ENCODE measurements around the gene FBXW5. TPM values are rescaled to one million over a fixed set of nuclear protein-coding genes. Genes with fewer than 3 reads are reported as not detected.

FBXW5 gene
- total RNA-seq, 1 donor from 2014 or later, result 100.0 TPM

GRCh38 chr9:136939431-136939995, 5.0 kb downstream of the FBXW5 start:
- no peaks in the 10 kb centered on the region for H3K9me3 Mint-ChIP-seq (ENCODE audit: unreplicated experiment)
- peak overlapping the region; percentile 24 for H3K27ac Mint-ChIP-seq (ENCODE audit: unreplicated experiment)
- H3K36me3 Mint-ChIP-seq (ENCODE audit: low read depth, unreplicated experiment), result peaks cover 18% of the 10 kb centered on the region
- DNase-seq (ENCODE audit: low spot score), result no peak
- H3K4me3 Mint-ChIP-seq (ENCODE audit: unreplicated experiment), result no peak overlapping the region
- peaks cover 3% of the 10 kb centered on the region for H3K4me1 Mint-ChIP-seq (ENCODE audit: unreplicated experiment)
- peaks cover 8% of the 10 kb centered on the region for H3K27me3 Mint-ChIP-seq (ENCODE audit: unreplicated experiment)
- no peak for TF ChIP-seq CTCF (IDR thresholded peaks at IDR 0.05; ENCODE audit: unreplicated experiment)

- Mint-ChIP-seq H3K27me3 (ENCODE audit: unreplicated experiment) (peaks cover 8% of the 10 kb centered on the region), H3K27ac (ENCODE audit: unreplicated experiment) (no peak overlapping the region), H3K4me3 (ENCODE audit: unreplicated experiment) (no peak overlapping the region), H3K36me3 (ENCODE audit: low read depth, unreplicated experiment) (peaks cover 24% of the 10 kb centered on the region), H3K9me3 (ENCODE audit: unreplicated experiment) (no peaks in the 10 kb centered on the region), H3K4me1 (ENCODE audit: unreplicated experiment) (peaks cover 3% of the 10 kb centered on the region)
- DNase-seq (ENCODE audit: low spot score), result no peak
- no peak for TF ChIP-seq CTCF (IDR thresholded peaks at IDR 0.05; ENCODE audit: unreplicated experiment)
Observed at GRCh38 chr9:136937186-136938001, 7.1 kb downstream of the FBXW5 start.

GRCh38 chr9:136936645-136937170, 7.8 kb downstream of the FBXW5 start:
- Mint-ChIP-seq H3K9me3 (ENCODE audit: unreplicated experiment) (no peaks in the 10 kb centered on the region), H3K4me3 (ENCODE audit: unreplicated experiment) (no peak overlapping the region), H3K27ac (ENCODE audit: unreplicated experiment) (no peak overlapping the region), H3K27me3 (ENCODE audit: unreplicated experiment) (peaks cover 8% of the 10 kb centered on the region), H3K36me3 (ENCODE audit: low read depth, unreplicated experiment) (peaks cover 20% of the 10 kb centered on the region), H3K4me1 (ENCODE audit: unreplicated experiment) (peaks cover 3% of the 10 kb centered on the region)
- no peak for TF ChIP-seq CTCF (IDR thresholded peaks at IDR 0.05; ENCODE audit: unreplicated experiment)
- no peak for DNase-seq (ENCODE audit: low spot score)

GRCh38 chr9:136935651-136936050, 8.9 kb downstream of the FBXW5 start:
- Mint-ChIP-seq H3K4me1 (ENCODE audit: unreplicated experiment) (peaks cover 3% of the 10 kb centered on the region), H3K27ac (ENCODE audit: unreplicated experiment) (no peak overlapping the region), H3K9me3 (ENCODE audit: unreplicated experiment) (no peaks in the 10 kb centered on the region), H3K36me3 (ENCODE audit: low read depth, unreplicated experiment) (peaks cover 20% of the 10 kb centered on the region), H3K27me3 (ENCODE audit: unreplicated experiment) (peaks cover 8% of the 10 kb centered on the region), H3K4me3 (ENCODE audit: unreplicated experiment) (no peak overlapping the region)
- DNase-seq (ENCODE audit: low spot score), result no peak
- no peak for TF ChIP-seq CTCF (IDR thresholded peaks at IDR 0.05; ENCODE audit: unreplicated experiment)

- Mint-ChIP-seq H3K27me3 (ENCODE audit: unreplicated experiment) (peaks cover 9% of the 10 kb centered on the region), H3K4me3 (ENCODE audit: unreplicated experiment) (no peak overlapping the region), H3K27ac (ENCODE audit: unreplicated experiment) (no peak overlapping the region), H3K9me3 (ENCODE audit: unreplicated experiment) (no peaks in the 10 kb centered on the region), H3K36me3 (ENCODE audit: low read depth, unreplicated experiment) (peaks cover 20% of the 10 kb centered on the region), H3K4me1 (ENCODE audit: unreplicated experiment) (peaks cover 10% of the 10 kb centered on the region)
- no peak for DNase-seq (ENCODE audit: low spot score)
- no peak for TF ChIP-seq CTCF (IDR thresholded peaks at IDR 0.05; ENCODE audit: unreplicated experiment)
Observed at GRCh38 chr9:136934277-136934676, 10.3 kb downstream of the FBXW5 start.
